Breast epithelium (tissue), 4 donors: Measurements from ENCODE around the gene LAIR2. TPM values are rescaled to one million over a fixed set of nuclear protein-coding genes. Genes with fewer than 3 reads are reported as not detected.

Source experiments
- DNase-seq, 2 donors: peaks; one replicate each; pipeline ENCODE4 v3.0.0-alpha.2; 2019; ENCODE audit warnings: low spot score in 2 of 2
- H3K27ac ChIP-seq, 2 donors: fragments of 200-600 bp; sonication (generic) in 1 of 2; one replicate each; pipeline ENCODE4 v1.5.1; 2016 to 2019; ENCODE audit warnings: mild to moderate bottlenecking in 1 of 2
- H3K27me3 ChIP-seq, 2 donors: fragments of 200-600 bp; sonication (generic) in 1 of 2; one replicate each; pipeline versions ENCODE4 v1.5.1 to v1.6.0; 2017 to 2019; ENCODE audit warnings: control low read depth in 1 of 2, mild to moderate bottlenecking in 1 of 2
- H3K36me3 ChIP-seq: fragments of 200-600 bp; one replicate; pipeline ENCODE4 v1.5.1; 2019
- H3K4me1 ChIP-seq, 2 donors: fragments of 200-600 bp; sonication (generic); one replicate each; pipeline ENCODE4 v1.5.1; 2016 to 2019; ENCODE audit warnings: control low read depth in 1 of 2
- H3K4me3 ChIP-seq, 3 donors: fragments of 200-600 bp; sonication (generic); 1 replicate in 2 of 3; 2 replicates in 1 of 3; pipeline ENCODE4 v1.5.1; 2016 to 2019; ENCODE audit warnings: mild to moderate bottlenecking in 3 of 3, moderate library complexity in 2 of 3
- H3K9me3 ChIP-seq, 2 donors: fragments of 200-600 bp; sonication (generic) in 1 of 2; one replicate each; pipeline ENCODE4 v1.5.1; 2016 to 2019; ENCODE audit warnings: control low read depth in 1 of 2
- POLR2A ChIP-seq: fragments of 450-650 bp; IDR thresholded peaks from one replicate; pipeline ENCODE4 v1.6.1; 2016; ENCODE audit warnings: antibody characterized with exemption, mild to moderate bottlenecking, moderate library complexity
- POLR2AphosphoS5 ChIP-seq, 3 donors: sonication (generic); formaldehyde crosslinking; IDR thresholded peaks; one replicate each; pipeline ENCODE4 v1.6.1; 2017; ENCODE audit warnings: antibody characterized with exemption in 3 of 3
- intact Hi-C: fragments of 100-400 bp; cut with DNase I; formaldehyde crosslinking; loops from one replicate; pipeline ENCODE4 v1.15.1; 2023; ENCODE audit warnings: low total_unique reads
- total RNA-seq, 3 donors: library from RNA; depleted of rRNA; stranded (reverse); fragments of >200 nt; gene quantifications; one replicate each; pipeline ENCODE4 v1.1.0, GENCODE V29; 2016
- TF ChIP-seq, protein P1 (sequence below), 3 donors: fragments of 450-650 bp; IDR thresholded peaks; one replicate each; pipeline ENCODE4 v1.5.1; 2016 to 2017; ENCODE audit warnings: antibody characterized with exemption in 3 of 3, mild to moderate bottlenecking in 3 of 3, moderate library complexity in 3 of 3

LAIR2 gene
- total RNA-seq, 3 donors from 2014 or later = not detected

DNA sequence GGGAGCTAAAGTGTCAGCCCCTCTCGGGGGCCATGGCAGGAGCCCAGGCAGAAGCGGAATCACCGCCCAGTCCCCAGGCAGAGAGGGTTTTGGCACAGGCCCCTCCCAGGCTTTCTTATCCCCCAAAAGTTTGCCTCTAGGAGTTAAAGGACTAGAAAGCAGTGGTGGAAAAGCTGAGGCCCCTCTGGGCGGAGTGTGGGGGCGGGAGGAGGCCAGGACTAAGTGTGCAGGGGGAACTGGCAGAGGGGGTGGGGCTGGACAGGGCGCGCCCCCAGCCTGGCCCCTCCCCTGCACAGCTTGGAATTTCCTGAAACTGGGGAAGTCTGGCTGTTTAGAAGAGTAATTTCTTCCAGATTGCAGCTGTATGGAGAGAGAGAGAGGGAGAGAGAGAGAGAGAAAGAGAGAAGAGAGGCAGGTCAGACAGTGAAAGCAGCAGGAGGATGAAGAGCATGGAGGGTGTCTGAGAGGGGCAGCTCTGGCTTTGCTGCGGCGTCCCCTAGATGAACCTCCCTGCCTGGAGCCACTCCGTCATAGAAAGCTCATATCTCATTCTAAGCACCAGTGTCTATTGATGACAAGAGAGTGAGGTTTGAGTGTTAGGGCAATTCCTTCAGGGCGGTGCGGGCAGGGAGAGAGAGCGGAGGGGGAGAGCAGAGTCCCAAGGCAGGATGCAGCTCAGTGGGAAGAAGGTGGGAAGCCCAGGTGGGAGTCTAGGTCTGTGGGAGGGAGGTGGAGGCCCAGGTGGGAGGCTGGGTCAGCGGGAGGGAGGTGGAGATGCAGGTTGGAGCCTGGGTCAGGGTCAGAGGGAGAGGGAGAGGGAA, 29.4 kb upstream of the LAIR2 start, which contains the start of gene CDC42EP5:
CDC42EP5 (minus strand) TSS at position 226 of the 821 bp plus-strand sequence. CDS start 7,749 bp downstream, outside the sequence.
- Histone ChIP-seq H3K27ac (peak within 1 kb of the TSS; percentile 71 to 83), H3K4me1 (peaks cover 5 to 8% of the 10 kb centered on the region in 2 donors), H3K4me3 (peak within 1 kb of the TSS; percentile 45 to 65 (median 57)), H3K36me3 (no peaks in the 10 kb centered on the region), H3K9me3 (no peaks in the 10 kb centered on the region), H3K27me3 (no peaks in the 10 kb centered on the region)
- peak in 1 of 2 donors; percentile 72 for DNase-seq
- intact Hi-C loops = loop anchor here (10.0 kb wide), 1 partner anchor 588 kb away; the partner anchor contains the start of gene PRKCG
- peak; percentile 23 for TF ChIP-seq POLR2A
- TF ChIP-seq POLR2AphosphoS5 (IDR thresholded peaks at IDR 0.05) = no peak
- TF ChIP-seq, protein P1, sequence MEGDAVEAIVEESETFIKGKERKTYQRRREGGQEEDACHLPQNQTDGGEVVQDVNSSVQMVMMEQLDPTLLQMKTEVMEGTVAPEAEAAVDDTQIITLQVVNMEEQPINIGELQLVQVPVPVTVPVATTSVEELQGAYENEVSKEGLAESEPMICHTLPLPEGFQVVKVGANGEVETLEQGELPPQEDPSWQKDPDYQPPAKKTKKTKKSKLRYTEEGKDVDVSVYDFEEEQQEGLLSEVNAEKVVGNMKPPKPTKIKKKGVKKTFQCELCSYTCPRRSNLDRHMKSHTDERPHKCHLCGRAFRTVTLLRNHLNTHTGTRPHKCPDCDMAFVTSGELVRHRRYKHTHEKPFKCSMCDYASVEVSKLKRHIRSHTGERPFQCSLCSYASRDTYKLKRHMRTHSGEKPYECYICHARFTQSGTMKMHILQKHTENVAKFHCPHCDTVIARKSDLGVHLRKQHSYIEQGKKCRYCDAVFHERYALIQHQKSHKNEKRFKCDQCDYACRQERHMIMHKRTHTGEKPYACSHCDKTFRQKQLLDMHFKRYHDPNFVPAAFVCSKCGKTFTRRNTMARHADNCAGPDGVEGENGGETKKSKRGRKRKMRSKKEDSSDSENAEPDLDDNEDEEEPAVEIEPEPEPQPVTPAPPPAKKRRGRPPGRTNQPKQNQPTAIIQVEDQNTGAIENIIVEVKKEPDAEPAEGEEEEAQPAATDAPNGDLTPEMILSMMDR (IDR thresholded peaks at IDR 0.05) = no peak

DNA sequence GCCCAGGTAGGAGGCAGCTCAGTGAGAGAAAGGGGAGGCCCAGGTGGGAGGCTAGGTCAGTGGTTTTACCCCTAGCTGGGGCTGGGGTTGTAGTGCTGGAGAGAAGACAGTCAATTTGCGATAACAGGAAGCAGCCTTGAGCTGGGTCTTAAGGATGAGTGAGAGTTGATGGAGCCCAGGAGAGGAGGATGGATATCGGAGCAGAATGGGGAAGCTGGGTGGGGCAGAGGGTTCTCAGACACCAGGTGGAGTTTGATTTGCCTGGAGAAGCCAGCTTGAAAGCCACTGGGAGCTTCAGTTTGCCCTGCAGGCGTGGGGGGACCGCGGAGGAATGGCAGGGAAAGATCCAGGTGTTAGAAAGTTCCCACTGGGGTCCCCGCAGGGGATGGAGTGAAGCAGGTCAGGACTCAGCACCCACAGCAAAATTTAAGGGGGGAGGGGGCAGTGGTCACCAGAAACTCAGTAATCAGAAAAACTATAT, 28.7 kb upstream of the LAIR2 start:
- no peaks in the 10 kb centered on the region for H3K27me3 ChIP-seq
- H3K36me3 ChIP-seq = no peaks in the 10 kb centered on the region
- no peak for DNase-seq
- peak overlapping the region in 2 of 3 donors; percentile 57 to 65 for H3K4me3 ChIP-seq
- no peak for TF ChIP-seq POLR2A
- TF ChIP-seq, protein P1 (IDR thresholded peaks at IDR 0.05) = no peak
- TF ChIP-seq POLR2AphosphoS5 (IDR thresholded peaks at IDR 0.05) = no peak
- intact Hi-C loops = loop anchor here (10.0 kb wide), 1 partner anchor 589 kb away; the partner anchor contains the start of gene PRKCG
- peak overlapping the region; percentile 71 to 83 for H3K27ac ChIP-seq
- H3K4me1 ChIP-seq = peaks cover 5 to 8% of the 10 kb centered on the region in 2 donors
- H3K9me3 ChIP-seq = no peaks in the 10 kb centered on the region

DNA sequence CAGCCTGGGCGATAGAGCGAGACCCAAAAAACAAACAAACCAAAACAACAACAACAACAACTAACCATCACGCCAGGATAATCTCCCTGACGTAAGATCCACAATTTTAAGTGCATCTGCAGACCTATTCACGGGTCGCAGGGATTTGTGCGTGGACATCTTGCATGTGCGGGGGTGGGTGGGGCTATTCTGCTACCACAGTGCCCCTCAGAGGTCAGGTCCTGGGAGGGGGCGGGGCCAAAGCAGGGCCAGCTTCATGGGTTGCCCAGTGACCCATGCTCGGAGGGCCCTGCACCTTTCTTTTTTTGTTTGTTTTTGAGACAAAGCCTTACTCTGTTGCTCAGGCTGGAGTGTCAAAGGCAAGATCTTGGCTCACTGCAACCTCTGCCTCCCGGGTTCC, 26.9 kb upstream of the LAIR2 start:
- peaks cover 3 to 5% of the 10 kb centered on the region in 2 donors for H3K4me1 ChIP-seq
- no peak for DNase-seq
- intact Hi-C loops = loop anchor here (10.0 kb wide), 1 partner anchor 591 kb away; the partner anchor contains the start of gene PRKCG
- no peak overlapping the region for H3K4me3 ChIP-seq
- H3K36me3 ChIP-seq = no peaks in the 10 kb centered on the region
- H3K27ac ChIP-seq = no peak overlapping the region
- TF ChIP-seq, protein P1 (IDR thresholded peaks at IDR 0.05) = no peak
- no peak for TF ChIP-seq POLR2A
- TF ChIP-seq POLR2AphosphoS5 (IDR thresholded peaks at IDR 0.05) = no peak
- no peaks in the 10 kb centered on the region for H3K9me3 ChIP-seq
- H3K27me3 ChIP-seq = no peaks in the 10 kb centered on the region

DNA sequence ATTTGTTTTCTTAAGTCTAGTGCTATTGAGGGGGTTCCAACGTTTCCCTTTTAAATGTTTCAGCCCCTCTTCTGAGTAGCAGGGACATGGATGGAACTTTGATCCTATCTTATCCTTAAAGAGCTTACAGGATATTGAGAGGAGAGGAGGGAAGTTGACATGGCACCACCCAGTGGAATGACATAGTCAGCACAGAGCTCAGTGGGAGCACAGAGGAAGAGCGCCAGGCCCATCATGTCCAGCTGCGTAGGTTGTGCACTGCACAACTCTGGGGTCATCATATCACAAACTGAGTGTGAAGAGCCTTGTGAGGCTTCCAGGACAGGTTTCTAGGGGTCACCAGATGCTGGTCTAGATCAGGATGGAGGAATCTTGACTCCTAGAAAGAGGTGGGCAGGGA, 25.0 kb upstream of the LAIR2 start:
- DNase-seq = no peak
- no peaks in the 10 kb centered on the region for H3K9me3 ChIP-seq
- H3K27ac ChIP-seq = no peak overlapping the region
- TF ChIP-seq POLR2A = no peak
- no peak for TF ChIP-seq POLR2AphosphoS5 (IDR thresholded peaks at IDR 0.05)
- TF ChIP-seq, protein P1 (IDR thresholded peaks at IDR 0.05) = no peak
- no peaks in the 10 kb centered on the region for H3K27me3 ChIP-seq
- H3K4me3 ChIP-seq = no peak overlapping the region
- peaks cover 0 to 5% of the 10 kb centered on the region in 2 donors for H3K4me1 ChIP-seq
- intact Hi-C loops = loop anchor here (10.0 kb wide), 1 partner anchor 593 kb away; the partner anchor contains the start of gene PRKCG
- no peaks in the 10 kb centered on the region for H3K36me3 ChIP-seq
